Myocyte (in vitro differentiated cells): ENCODE data around the gene PIK3R3. TPM values are rescaled to one million over a fixed set of nuclear protein-coding genes. Genes with fewer than 3 reads are reported as not detected.

Experiments used
- DNase-seq: peaks from one replicate; pipeline ENCODE4 v3.0.0-alpha.2; 2012; ENCODE audit warnings: low read depth
- total RNA-seq: library from RNA; depleted of rRNA; stranded (reverse); fragments of >200 nt; gene quantifications from 2 replicates; pipeline ENCODE4 v1.2.3, GENCODE V29; 2014

Gene PIK3R3
- total RNA-seq, 1 donor from 2014 or later = 27.7 TPM

GRCh38 chr1:46030074-46030870 lies 102.2 kb downstream of the PIK3R3 start:
- no peak for DNase-seq

GRCh38 chr1:46027788-46028573 lies 104.4 kb downstream of the PIK3R3 start:
- DNase-seq = no peak

GRCh38 chr1:46026531-46026930 lies 105.9 kb downstream of the PIK3R3 start:
- no peak for DNase-seq

GRCh38 chr1:46021046-46021996 lies 111.1 kb downstream of the PIK3R3 start:
- no peak for DNase-seq

GRCh38 chr1:46020010-46020409 lies 112.4 kb downstream of the PIK3R3 start:
- no peak for DNase-seq

GRCh38 chr1:46019348-46019747 lies 113.1 kb downstream of the PIK3R3 start:
- DNase-seq = no peak

GRCh38 chr1:46017876-46018503 lies 114.4 kb downstream of the PIK3R3 start:
- peak; percentile 37 for DNase-seq

- DNase-seq = no peak
These were observed 118.8 kb downstream of the PIK3R3 start for GRCh38 chr1:46013581-46013980.

- DNase-seq = no peak
These were observed 120.2 kb downstream of the PIK3R3 start for GRCh38 chr1:46012236-46012635.

- no peak for DNase-seq
These were observed 121.2 kb downstream of the PIK3R3 start for GRCh38 chr1:46011121-46011695.

GRCh38 chr1:46010611-46011010 lies 121.8 kb downstream of the PIK3R3 start:
- DNase-seq = no peak

GRCh38 chr1:46008585-46008984 lies 123.8 kb downstream of the PIK3R3 start:
- DNase-seq = no peak

- DNase-seq = no peak
These were observed 126.8 kb downstream of the PIK3R3 start for GRCh38 chr1:46005594-46005993.

GRCh38 chr1:46004492-46004891 lies 127.9 kb downstream of the PIK3R3 start:
- no peak for DNase-seq

- no peak for DNase-seq
These were observed 129.1 kb downstream of the PIK3R3 start for GRCh38 chr1:46003315-46003714.

- DNase-seq = no peak
These were observed 129.8 kb downstream of the PIK3R3 start for GRCh38 chr1:46002551-46003150.

- no peak for DNase-seq
These were observed 131.2 kb downstream of the PIK3R3 start for GRCh38 chr1:46001081-46001785.

GRCh38 chr1:45999507-45999906 lies 132.9 kb downstream of the PIK3R3 start:
- no peak for DNase-seq

- DNase-seq = no peak
These were observed 134.3 kb downstream of the PIK3R3 start for GRCh38 chr1:45998020-45998617.
